ENCODE data around the gene MAPK12. TPM values are rescaled to one million over a fixed set of nuclear protein-coding genes. Genes with fewer than 3 reads are reported as not detected.
"Not testable (repeated sequence)": the region's sequence is repeated elsewhere in the genome, so short reads cannot be mapped to it uniquely, and the experiment has no call there.

Gene MAPK12
- total RNA-seq, 1 donor from 2014 or later: 21.4 TPM

DNA sequence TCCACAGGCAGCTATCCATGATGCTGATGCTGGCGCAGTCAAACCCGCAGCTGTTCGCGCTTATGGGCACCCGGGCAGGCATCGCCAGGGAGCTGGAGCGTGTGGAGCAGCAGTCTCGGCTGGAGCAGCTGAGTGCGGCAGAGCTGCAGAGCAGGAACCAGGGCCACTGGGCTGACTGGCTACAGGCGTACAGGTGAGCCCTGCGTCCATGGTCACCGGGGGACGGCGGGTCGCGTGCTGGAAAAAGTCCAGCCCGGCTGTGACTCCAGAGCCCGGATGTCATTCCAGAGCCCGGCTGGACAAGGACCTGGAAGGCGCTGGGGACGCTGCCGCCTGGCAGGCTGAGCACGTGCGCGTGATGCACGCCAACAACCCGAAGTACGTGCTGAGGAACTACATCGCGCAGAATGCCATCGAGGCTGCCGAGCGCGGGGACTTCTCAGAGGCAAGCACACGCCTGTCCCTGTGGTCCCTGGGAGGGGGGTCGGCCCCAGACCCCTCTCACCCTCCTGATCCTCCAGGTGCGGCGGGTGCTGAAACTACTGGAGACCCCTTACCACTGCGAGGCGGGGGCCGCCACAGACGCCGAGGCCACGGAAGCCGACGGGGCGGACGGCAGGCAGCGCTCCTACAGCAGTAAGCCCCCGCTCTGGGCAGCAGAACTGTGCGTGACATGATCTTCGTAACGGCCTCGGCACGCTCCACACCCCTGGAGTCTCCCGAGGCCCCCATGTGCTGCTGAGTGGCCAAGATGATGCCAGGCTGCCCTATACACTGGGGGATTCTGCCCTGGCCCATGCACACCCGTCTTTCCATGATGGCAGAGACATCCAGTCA lies 44.6 kb downstream of the MAPK12 start:
- DNase-seq (ENCODE audit: low spot score): no peak

DNA sequence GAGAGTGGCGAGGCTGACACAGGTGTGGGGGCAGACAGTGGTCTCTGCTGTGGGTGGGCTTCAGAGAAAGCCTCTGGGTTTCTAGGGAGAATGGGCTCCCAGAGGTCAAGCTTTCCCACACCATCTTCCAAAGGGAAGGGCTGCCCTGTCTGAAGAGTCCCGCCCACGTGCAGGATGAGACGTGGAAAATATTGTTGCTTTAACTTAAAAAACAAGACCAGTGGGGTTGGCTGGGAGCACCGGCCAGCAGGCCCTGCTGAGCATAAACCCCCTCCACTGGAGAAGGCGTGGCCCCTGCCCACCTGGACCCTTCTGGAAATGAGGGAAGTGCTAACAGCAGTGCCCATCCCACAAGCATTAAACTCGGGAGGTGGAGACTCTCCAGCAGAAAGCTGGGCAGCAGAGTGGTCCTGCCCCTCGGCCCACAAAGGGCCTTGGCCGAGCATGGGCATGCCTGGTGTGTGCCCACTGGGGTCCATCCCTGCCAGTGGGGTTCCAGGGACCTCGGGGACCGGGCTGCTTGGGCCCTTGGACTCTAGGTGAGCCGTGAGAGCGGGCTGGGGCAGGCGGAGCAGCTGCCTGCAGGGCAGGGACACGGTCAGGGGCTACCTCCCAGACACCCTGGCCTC lies 45.3 kb downstream of the MAPK12 start:
- DNase-seq (ENCODE audit: low spot score): no peak

GRCh38 chr22:50215297-50216054 lies 46.0 kb downstream of the MAPK12 start:
- no peak for DNase-seq (ENCODE audit: low spot score)

DNA sequence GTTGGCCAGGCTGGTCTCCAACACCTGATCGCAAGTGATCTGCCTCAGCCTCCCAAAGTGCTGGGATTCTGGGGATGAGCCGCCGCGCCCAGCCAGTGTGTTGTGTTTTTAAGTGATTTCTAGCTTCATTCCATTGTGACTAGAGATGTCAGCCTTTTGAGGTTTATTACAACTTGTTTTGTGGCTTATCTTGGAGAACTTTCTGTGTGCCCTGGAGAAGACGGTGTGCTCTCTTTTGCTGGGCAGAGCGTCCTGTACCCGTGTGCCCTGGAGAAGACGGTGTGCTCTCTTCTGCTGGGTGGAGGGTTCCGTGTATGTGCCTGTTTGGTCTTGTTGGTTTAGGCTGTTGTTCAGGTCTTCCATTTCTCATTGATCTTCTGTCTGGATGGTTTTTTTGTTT lies 48.2 kb downstream of the MAPK12 start:
- no peak for DNase-seq (ENCODE audit: low spot score)

GRCh38 chr22:50211147-50211546 lies 50.3 kb downstream of the MAPK12 start:
- no peak for DNase-seq (ENCODE audit: low spot score)

DNA sequence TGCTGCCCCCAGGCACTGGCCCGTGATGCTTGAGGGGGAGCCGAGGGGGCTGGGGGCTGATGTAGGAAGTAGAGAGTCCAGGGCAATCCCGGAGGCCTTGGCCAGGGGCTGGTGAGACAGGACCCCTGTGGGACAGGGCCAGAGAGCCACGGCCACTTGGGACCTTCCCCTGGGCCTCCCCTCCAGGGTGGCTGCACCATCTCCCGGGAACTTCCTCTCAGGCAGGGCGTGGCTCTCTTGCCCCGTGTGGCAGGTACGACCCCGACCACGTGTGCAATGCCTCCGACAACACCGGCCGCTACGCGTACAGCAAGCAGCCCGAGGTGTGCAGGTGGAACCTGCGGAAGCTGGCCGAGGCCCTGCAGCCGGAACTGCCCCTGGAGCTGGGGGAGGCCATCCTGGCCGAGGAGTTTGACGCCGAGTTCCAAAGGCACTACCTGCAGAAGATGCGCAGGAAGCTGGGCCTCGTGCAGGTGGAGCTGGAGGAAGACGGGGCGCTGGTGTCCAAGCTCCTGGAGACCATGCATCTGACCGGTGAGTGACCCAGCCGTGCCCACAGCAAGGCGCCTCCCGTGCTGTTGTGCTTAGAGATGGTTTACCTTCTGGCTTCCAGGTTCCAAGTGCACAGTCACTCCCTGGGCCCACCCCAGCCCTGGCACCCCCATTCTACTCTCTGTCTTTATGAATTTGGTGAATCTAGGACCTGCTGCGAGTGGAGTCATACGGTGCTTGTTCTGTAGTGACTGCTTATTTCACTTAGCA lies 50.9 kb downstream of the MAPK12 start:
- no peak for DNase-seq (ENCODE audit: low spot score)

- DNase-seq (ENCODE audit: low spot score): peak; percentile 59
These were observed 51.6 kb downstream of the MAPK12 start for GRCh38 chr22:50209893-50210292.

DNA sequence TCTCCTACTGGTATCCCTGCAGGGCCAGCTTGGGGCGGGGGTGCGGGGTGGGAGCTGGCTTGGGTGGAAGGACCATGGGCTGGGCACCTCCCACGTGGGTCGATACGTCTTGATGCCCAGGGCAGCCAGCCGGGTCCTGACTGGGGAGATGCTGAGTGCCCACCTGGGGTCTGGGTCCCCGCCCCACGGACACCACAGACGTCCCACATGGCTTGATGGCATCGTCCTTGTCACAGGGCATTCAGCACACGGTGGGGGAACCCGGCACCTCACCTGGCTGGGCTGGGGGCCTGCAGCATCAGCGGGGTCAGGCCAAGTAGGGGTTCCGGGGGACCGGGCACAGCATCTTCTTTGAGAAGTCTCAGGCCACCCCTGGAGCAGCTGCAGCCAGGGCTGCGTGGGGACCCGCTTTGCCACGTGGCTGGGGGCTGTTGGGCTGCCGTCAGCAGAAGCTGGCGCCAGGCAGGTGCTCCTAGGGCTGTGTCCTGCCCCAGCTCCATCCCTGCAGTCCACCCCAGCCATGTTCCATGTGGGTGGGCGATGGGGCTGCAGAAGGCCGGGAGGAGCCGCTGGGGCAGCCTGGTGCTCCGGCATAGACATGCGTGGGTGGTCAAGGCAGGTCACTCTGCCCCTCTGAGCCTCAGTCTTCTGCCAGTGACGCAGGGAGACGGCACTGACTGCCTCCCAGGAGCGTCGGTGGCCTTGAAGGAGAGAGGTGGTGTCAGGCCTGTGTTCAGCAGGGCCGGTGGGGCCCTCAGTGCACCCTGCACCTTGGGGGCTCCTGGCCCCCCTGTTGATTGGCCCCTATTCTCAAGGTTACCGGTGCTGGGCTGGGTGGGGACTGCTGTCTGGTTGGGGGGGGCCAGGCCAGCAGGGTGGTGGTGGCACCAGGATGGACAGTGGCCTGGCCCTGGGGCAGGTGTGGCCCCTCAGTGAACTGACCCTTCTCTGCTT lies 52.3 kb downstream of the MAPK12 start:
- DNase-seq (ENCODE audit: low spot score): no peak

DNA sequence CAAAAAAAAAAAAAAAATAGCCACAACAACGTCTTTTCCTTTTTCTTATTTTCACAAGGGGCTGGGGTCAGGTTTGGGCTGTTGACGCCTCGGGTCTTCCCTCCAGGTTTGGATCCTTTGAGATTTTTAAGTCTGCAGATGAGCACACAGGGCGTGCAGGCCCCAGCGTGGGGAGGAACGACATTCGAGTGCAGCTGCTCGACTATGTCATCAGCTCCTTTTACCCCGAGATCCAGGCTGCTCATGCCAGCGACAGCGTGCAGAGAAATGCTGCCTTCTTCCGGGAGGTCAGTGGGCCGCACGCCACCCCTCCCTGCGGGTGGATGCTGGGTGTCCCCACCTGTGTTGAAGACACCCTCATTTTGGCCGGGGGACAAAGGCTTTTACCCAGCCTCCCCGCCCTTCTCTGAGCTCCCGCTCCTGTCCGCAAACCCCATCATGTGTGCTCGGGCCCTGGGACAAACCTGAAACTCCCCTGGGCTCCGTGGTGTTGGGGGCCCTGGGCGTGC lies 53.0 kb downstream of the MAPK12 start:
- DNase-seq (ENCODE audit: low spot score): no peak

- no peak for DNase-seq (ENCODE audit: low spot score)
These were observed 53.9 kb downstream of the MAPK12 start for GRCh38 chr22:50207383-50208140.

DNA sequence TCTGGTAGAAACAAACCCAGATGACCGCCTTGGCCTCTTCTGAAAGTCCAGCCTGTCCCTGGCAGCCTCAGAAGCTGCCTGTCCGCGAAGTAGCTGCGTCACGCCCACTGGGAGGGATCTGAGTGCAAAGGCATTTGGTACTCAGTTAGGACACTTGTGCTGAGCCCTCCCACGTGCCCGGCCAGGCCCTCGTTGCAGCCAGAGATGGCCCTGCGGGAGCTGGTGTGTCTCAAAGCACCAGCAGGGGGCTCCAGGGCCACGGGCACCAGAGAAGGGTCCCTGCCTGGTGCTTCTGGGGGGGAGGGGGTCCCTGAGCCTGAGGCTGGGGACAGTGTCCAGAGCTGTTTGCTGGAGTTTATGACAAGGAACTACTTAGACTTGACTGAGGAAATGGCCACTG lies 54.9 kb downstream of the MAPK12 start:
- no peak for DNase-seq (ENCODE audit: low spot score)

DNA sequence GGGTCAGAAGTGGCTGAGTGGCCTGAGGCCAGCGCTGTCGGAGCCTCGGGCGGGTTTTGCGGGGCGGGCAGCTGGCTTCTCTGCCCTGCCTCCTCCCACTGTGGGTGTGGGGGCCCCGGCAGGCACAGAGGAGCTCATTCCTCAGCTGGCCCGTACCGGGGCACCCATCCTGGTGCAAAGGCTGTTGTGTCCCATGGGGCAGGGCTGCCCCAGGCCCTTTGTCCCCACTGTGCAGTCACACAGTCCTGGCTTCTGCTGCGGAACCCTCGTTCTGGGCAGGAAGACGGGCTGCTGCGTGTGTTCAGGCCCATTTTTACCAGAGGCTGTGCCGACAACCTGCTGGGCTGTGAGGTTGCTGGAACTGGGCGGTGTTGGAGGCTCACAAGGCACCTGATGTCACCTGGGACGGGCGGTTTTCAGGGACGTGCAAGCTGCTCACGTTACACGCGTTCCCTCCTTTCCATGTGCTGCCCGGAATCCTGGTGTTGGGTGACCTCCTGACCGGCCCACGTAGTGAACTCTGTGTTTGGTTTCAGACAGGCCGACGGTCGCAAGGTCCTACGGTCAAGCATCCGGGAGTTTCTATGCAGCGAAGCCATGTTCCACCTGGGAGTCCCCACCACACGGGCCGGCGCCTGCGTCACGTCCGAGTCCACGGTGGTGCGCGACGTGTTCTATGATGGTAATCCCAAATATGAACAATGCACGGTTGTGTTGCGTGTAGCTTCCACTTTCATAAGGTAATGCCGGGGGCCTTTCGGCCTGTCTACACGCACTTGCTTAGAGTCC lies 55.5 kb downstream of the MAPK12 start:
- no peak for DNase-seq (ENCODE audit: low spot score)

- DNase-seq (ENCODE audit: low spot score): not testable (repeated sequence)
These were observed 56.5 kb downstream of the MAPK12 start for GRCh38 chr22:50204998-50205397.

GRCh38 chr22:50204571-50204970 lies 56.9 kb downstream of the MAPK12 start:
- no peak for DNase-seq (ENCODE audit: low spot score)

- no peak for DNase-seq (ENCODE audit: low spot score)
These were observed 58.2 kb downstream of the MAPK12 start for GRCh38 chr22:50203288-50203687.
